ENCODE data around the gene TRIM13. TPM values are rescaled to one million over a fixed set of nuclear protein-coding genes. Genes with fewer than 3 reads are reported as not detected.

Gene TRIM13
- polyA plus RNA-seq, 1 donor from 2014 or later: 52.8 TPM

DNA sequence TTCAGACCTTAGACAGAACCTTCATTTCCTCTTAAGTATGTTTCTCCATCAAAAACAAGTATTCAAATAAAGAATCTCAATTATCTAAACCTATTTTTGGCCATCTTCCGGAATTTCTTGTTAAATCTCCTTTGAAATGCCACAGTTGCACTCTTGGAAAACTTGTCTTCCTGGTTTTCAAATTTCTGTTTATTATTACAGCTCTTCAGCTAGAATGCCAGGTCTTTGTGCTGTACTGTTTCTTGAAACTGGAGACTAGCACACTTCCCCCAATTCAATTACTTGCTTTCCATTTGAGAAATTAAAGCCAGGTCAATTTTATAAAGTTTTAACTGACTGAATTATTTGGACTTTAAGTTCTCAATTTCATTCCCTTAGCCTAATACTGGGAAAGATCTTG lies 28.6 kb downstream of the TRIM13 start:
- no peak overlapping the region for H3K4me2 ChIP-seq (ENCODE audit: low read length)
- H3K27me3 ChIP-seq (ENCODE audit: insufficient read depth, low read depth, low read length): no peaks in the 10 kb centered on the region
- no peaks in the 10 kb centered on the region for H3K9me3 ChIP-seq (ENCODE audit: low read length)
- no peak overlapping the region for H3K9ac ChIP-seq (ENCODE audit: low read length)
- no peak overlapping the region for H3K4me3 ChIP-seq (ENCODE audit: low read length)
- no peaks in the 10 kb centered on the region for H3F3A ChIP-seq (ENCODE audit: insufficient read depth, low read length, poor library complexity, severe bottlenecking)
- no peak overlapping the region for H2AFZ ChIP-seq (ENCODE audit: low read depth, low read length)
- no peaks in the 10 kb centered on the region for H3K36me3 ChIP-seq (ENCODE audit: insufficient read depth, low read length)
- no peaks in the 10 kb centered on the region for H4K20me1 ChIP-seq (ENCODE audit: insufficient read depth)
- TF ChIP-seq MXI1 (conservative IDR thresholded peaks at IDR 0.05; ENCODE audit: poor library complexity, severe bottlenecking): no peak
- no peak for TF ChIP-seq EP300 (conservative IDR thresholded peaks at IDR 0.05; ENCODE audit: poor library complexity, severe bottlenecking)
- TF ChIP-seq, protein P1, sequence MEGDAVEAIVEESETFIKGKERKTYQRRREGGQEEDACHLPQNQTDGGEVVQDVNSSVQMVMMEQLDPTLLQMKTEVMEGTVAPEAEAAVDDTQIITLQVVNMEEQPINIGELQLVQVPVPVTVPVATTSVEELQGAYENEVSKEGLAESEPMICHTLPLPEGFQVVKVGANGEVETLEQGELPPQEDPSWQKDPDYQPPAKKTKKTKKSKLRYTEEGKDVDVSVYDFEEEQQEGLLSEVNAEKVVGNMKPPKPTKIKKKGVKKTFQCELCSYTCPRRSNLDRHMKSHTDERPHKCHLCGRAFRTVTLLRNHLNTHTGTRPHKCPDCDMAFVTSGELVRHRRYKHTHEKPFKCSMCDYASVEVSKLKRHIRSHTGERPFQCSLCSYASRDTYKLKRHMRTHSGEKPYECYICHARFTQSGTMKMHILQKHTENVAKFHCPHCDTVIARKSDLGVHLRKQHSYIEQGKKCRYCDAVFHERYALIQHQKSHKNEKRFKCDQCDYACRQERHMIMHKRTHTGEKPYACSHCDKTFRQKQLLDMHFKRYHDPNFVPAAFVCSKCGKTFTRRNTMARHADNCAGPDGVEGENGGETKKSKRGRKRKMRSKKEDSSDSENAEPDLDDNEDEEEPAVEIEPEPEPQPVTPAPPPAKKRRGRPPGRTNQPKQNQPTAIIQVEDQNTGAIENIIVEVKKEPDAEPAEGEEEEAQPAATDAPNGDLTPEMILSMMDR (IDR thresholded peaks at IDR 0.05; ENCODE audit: poor library complexity, severe bottlenecking): no peak
- no peak for TF ChIP-seq EZH2 (IDR thresholded peaks at IDR 0.05; ENCODE audit: borderline replicate concordance, insufficient read depth, low read length, poor library complexity, severe bottlenecking)
- TF ChIP-seq SMC3 (conservative IDR thresholded peaks at IDR 0.05; ENCODE audit: poor library complexity): no peak
- TF ChIP-seq RAD21 (conservative IDR thresholded peaks at IDR 0.05): no peak
- TF ChIP-seq, protein P2, sequence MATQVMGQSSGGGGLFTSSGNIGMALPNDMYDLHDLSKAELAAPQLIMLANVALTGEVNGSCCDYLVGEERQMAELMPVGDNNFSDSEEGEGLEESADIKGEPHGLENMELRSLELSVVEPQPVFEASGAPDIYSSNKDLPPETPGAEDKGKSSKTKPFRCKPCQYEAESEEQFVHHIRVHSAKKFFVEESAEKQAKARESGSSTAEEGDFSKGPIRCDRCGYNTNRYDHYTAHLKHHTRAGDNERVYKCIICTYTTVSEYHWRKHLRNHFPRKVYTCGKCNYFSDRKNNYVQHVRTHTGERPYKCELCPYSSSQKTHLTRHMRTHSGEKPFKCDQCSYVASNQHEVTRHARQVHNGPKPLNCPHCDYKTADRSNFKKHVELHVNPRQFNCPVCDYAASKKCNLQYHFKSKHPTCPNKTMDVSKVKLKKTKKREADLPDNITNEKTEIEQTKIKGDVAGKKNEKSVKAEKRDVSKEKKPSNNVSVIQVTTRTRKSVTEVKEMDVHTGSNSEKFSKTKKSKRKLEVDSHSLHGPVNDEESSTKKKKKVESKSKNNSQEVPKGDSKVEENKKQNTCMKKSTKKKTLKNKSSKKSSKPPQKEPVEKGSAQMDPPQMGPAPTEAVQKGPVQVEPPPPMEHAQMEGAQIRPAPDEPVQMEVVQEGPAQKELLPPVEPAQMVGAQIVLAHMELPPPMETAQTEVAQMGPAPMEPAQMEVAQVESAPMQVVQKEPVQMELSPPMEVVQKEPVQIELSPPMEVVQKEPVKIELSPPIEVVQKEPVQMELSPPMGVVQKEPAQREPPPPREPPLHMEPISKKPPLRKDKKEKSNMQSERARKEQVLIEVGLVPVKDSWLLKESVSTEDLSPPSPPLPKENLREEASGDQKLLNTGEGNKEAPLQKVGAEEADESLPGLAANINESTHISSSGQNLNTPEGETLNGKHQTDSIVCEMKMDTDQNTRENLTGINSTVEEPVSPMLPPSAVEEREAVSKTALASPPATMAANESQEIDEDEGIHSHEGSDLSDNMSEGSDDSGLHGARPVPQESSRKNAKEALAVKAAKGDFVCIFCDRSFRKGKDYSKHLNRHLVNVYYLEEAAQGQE (IDR thresholded peaks at IDR 0.05; ENCODE audit: borderline replicate concordance): no peak
- no peak for TF ChIP-seq TAF1 (IDR thresholded peaks at IDR 0.05; ENCODE audit: low read depth)
- TF ChIP-seq POLR2AphosphoS5 (IDR thresholded peaks at IDR 0.05): no peak
- H3K79me2 ChIP-seq (replicated peaks; ENCODE audit: insufficient read depth, low read length): no peaks in the 10 kb centered on the region
- H3K9me2 ChIP-seq (ENCODE audit: insufficient read depth, low read length): no peaks in the 10 kb centered on the region
- H3K27ac ChIP-seq (ENCODE audit: low read length): no peak overlapping the region

DNA sequence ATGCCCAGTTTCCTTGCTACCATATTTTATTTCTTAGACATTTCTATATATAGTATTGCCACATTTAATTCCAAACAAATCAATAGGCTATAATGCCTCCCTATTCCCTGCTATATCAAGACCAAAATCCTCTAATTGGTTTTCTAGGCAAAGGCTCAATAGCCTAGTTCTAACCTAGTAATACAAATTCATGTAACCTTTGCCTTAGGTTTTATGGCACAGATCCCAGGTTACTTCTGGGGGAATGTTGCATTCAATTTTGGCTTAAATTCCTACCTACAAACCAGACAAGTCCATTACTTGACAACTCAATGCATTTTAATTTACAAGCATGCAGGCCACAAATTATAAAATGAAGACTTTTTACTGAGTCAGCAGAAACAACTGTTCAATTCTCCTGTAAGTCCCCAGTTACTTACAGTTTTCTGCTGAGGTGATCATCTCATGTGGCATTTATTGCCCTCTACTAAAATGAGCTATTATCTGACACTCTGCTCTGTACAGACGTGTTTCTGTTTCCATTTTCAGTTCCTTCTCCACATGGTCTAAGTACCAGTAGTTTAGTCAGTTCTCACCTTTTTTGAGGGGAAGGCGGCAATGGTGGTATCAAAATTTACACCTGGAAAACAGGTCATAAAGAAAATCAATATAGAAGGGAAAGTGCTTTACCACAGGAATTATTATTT lies 30.1 kb downstream of the TRIM13 start:
- no peak overlapping the region for H3K4me2 ChIP-seq (ENCODE audit: low read length)
- H3K9me2 ChIP-seq (ENCODE audit: insufficient read depth, low read length): no peaks in the 10 kb centered on the region
- H3K27ac ChIP-seq (ENCODE audit: low read length): no peak overlapping the region
- H3F3A ChIP-seq (ENCODE audit: insufficient read depth, low read length, poor library complexity, severe bottlenecking): no peaks in the 10 kb centered on the region
- H3K4me3 ChIP-seq (ENCODE audit: low read length): no peak overlapping the region
- H2AFZ ChIP-seq (ENCODE audit: low read depth, low read length): no peak overlapping the region
- H4K20me1 ChIP-seq (ENCODE audit: insufficient read depth): no peaks in the 10 kb centered on the region
- H3K27me3 ChIP-seq (ENCODE audit: insufficient read depth, low read depth, low read length): no peaks in the 10 kb centered on the region
- H3K79me2 ChIP-seq (replicated peaks; ENCODE audit: insufficient read depth, low read length): no peaks in the 10 kb centered on the region
- H3K9me3 ChIP-seq (ENCODE audit: low read length): no peaks in the 10 kb centered on the region
- H3K9ac ChIP-seq (ENCODE audit: low read length): no peak overlapping the region
- no peaks in the 10 kb centered on the region for H3K36me3 ChIP-seq (ENCODE audit: insufficient read depth, low read length)
- TF ChIP-seq EZH2 (IDR thresholded peaks at IDR 0.05; ENCODE audit: borderline replicate concordance, insufficient read depth, low read length, poor library complexity, severe bottlenecking) (no peak), SMC3 (conservative IDR thresholded peaks at IDR 0.05; ENCODE audit: poor library complexity) (no peak), EP300 (conservative IDR thresholded peaks at IDR 0.05; ENCODE audit: poor library complexity, severe bottlenecking) (no peak), RAD21 (conservative IDR thresholded peaks at IDR 0.05) (no peak), MXI1 (conservative IDR thresholded peaks at IDR 0.05; ENCODE audit: poor library complexity, severe bottlenecking) (no peak), TAF1 (IDR thresholded peaks at IDR 0.05; ENCODE audit: low read depth) (no peak)
- TF ChIP-seq, protein P1 (IDR thresholded peaks at IDR 0.05; ENCODE audit: poor library complexity, severe bottlenecking): no peak
